ENCODE data around the gene ELMO1. TPM values are rescaled to one million over a fixed set of nuclear protein-coding genes. Genes with fewer than 3 reads are reported as not detected.

ELMO1 gene
- total and polyA plus RNA-seq, 4 donors = 10.1 to 183 (median 34.4) TPM

GRCh38 chr7:37113661-37114355, 334.9 kb downstream of the ELMO1 start:
- Histone ChIP-seq H3K4me1 (ENCODE audit: control insufficient read depth in 5 of 5, insufficient read depth in 5 of 5, low read length in 5 of 5) (peaks cover 0 to 15% (median 11%) of the 10 kb centered on the region in 5 donors), H3K27me3 (ENCODE audit: control insufficient read depth in 3 of 3, insufficient read depth in 3 of 3, low read length in 2 of 3) (no peaks in the 10 kb centered on the region), H3K9me3 (ENCODE audit: control insufficient read depth in 4 of 4, insufficient read depth in 3 of 4, low read length in 3 of 4) (no peaks in the 10 kb centered on the region), H3K36me3 (ENCODE audit: control insufficient read depth in 4 of 4, insufficient read depth in 4 of 4, low read length in 4 of 4) (peaks cover 0 to 3% (median 0%) of the 10 kb centered on the region in 4 donors), H3K9ac (ENCODE audit: insufficient read depth in 1 of 2, low read length in 2 of 2) (no peak overlapping the region), H3K27ac (ENCODE audit: low read depth in 1 of 2, low read length in 1 of 2) (no peak overlapping the region), H3K4me3 (no peak overlapping the region)
- ATAC-seq (ENCODE audit: insufficient read depth, low FRiP score) = no peak
- DNase-seq = no peak
- no peak for TF ChIP-seq CTCF (IDR thresholded peaks at IDR 0.05; ENCODE audit: control extremely low read depth, extremely low read depth)
- 90 to 98% methylated on average over 6 of the region's 6 CpGs for WGBS, 2 donors

- ATAC-seq (ENCODE audit: insufficient read depth, low FRiP score) = no peak
- Histone ChIP-seq H3K27ac (ENCODE audit: low read depth in 1 of 2, low read length in 1 of 2) (no peak overlapping the region), H3K9ac (ENCODE audit: insufficient read depth in 1 of 2, low read length in 2 of 2) (no peak overlapping the region), H3K9me3 (ENCODE audit: control insufficient read depth in 4 of 4, insufficient read depth in 3 of 4, low read length in 3 of 4) (no peaks in the 10 kb centered on the region), H3K36me3 (ENCODE audit: control insufficient read depth in 4 of 4, insufficient read depth in 4 of 4, low read length in 4 of 4) (peaks cover 0 to 3% (median 0%) of the 10 kb centered on the region in 4 donors), H3K4me3 (no peak overlapping the region), H3K4me1 (ENCODE audit: control insufficient read depth in 5 of 5, insufficient read depth in 5 of 5, low read length in 5 of 5) (peaks cover 0 to 20% (median 13%) of the 10 kb centered on the region in 5 donors), H3K27me3 (ENCODE audit: control insufficient read depth in 3 of 3, insufficient read depth in 3 of 3, low read length in 2 of 3) (no peaks in the 10 kb centered on the region)
- 91 to 92% methylated on average over 3 of the region's 3 CpGs for WGBS, 2 donors
- no peak for DNase-seq
- TF ChIP-seq CTCF (IDR thresholded peaks at IDR 0.05; ENCODE audit: control extremely low read depth, extremely low read depth) = no peak
Observed at GRCh38 chr7:37112876-37113275, 335.8 kb downstream of the ELMO1 start.

GRCh38 chr7:37112218-37112617, 336.4 kb downstream of the ELMO1 start:
- ATAC-seq (ENCODE audit: insufficient read depth, low FRiP score) (no peak), DNase-seq (no peak)
- TF ChIP-seq CTCF (IDR thresholded peaks at IDR 0.05; ENCODE audit: control extremely low read depth, extremely low read depth) = no peak
- Histone ChIP-seq H3K27ac (ENCODE audit: low read depth in 1 of 2, low read length in 1 of 2) (no peak overlapping the region), H3K9ac (ENCODE audit: insufficient read depth in 1 of 2, low read length in 2 of 2) (no peak overlapping the region), H3K4me1 (ENCODE audit: control insufficient read depth in 5 of 5, insufficient read depth in 5 of 5, low read length in 5 of 5) (peaks cover 0 to 20% (median 13%) of the 10 kb centered on the region in 5 donors), H3K36me3 (ENCODE audit: control insufficient read depth in 4 of 4, insufficient read depth in 4 of 4, low read length in 4 of 4) (peaks cover 0 to 3% (median 0%) of the 10 kb centered on the region in 4 donors), H3K4me3 (no peak overlapping the region), H3K27me3 (ENCODE audit: control insufficient read depth in 3 of 3, insufficient read depth in 3 of 3, low read length in 2 of 3) (no peaks in the 10 kb centered on the region), H3K9me3 (ENCODE audit: control insufficient read depth in 4 of 4, insufficient read depth in 3 of 4, low read length in 3 of 4) (no peaks in the 10 kb centered on the region)
- WGBS, 2 donors = 95 to 97% methylated on average over 2 of the region's 2 CpGs

Measured in lung (tissue), 12 donors.